Breast epithelium (tissue), 3 donors: ENCODE measurements around the gene CEP120.

ENCODE experiments used
- CTCF ChIP-seq, 3 donors: fragments of 450-650 bp; IDR thresholded peaks; one replicate each; pipeline ENCODE4 v1.5.1; 2016 to 2017; ENCODE audit warnings: antibody characterized with exemption in 3 of 3, mild to moderate bottlenecking in 3 of 3, moderate library complexity in 3 of 3
- POLR2A ChIP-seq: fragments of 450-650 bp; IDR thresholded peaks from one replicate; pipeline ENCODE4 v1.6.1; 2016; ENCODE audit warnings: antibody characterized with exemption, mild to moderate bottlenecking, moderate library complexity
- POLR2AphosphoS5 ChIP-seq, 3 donors: sonication (generic); formaldehyde crosslinking; IDR thresholded peaks; one replicate each; pipeline ENCODE4 v1.6.1; 2017; ENCODE audit warnings: antibody characterized with exemption in 3 of 3

DNA sequence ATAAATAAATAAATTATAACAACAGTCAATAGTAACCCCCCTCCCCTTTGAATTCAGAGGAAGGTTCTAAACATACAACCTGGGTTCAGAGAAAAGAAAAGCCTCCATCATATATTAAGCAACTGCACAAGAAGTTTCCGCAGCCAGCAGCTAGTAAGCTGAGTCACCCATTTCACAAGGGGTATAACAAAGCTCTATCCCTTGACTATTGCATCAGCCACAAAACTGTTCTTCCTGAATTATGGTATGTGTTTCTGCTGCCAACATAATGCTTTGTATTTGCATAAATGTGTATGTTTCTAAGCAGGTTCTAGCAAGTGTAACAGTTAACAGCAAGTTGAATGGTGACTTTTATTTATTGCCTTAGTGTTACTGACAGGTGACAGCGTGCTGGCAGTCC, 6.8 kb upstream of the CEP120 start:
- TF ChIP-seq CTCF (IDR thresholded peaks at IDR 0.05) (no peak), POLR2AphosphoS5 (IDR thresholded peaks at IDR 0.05) (no peak), POLR2A (no peak)
